ENCODE measurements around the gene WWOX.

WWOX gene

DNA sequence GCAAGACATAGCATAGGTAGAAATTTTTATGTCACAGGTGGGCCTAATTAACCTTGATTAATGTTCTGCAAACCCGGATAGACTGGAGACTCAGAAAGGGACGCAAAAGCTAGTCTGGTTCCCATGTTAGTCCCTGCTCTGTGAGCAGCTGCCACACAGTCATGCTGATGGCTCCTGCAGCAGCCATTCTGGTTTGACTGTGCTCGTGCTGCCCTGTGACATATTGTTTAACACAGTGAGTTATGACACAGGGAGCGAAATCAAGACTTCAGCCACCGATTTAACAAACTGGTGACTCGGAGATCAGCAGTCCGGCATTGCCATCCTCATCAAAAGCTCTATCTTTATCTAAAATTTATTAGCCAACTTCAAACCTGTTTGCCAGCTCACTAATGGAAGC is 169.8 kb downstream of the WWOX start:
- Histone ChIP-seq H3K9ac (ENCODE audit: low read depth, low read length) (no peak overlapping the region), H3K27ac (ENCODE audit: low read length) (no peak overlapping the region), H3K4me2 (ENCODE audit: insufficient read depth, low read length) (no peak overlapping the region), H4K20me1 (ENCODE audit: insufficient read depth, low read length) (no peaks in the 10 kb centered on the region), H2AFZ (ENCODE audit: low read depth, low read length) (no peak overlapping the region), H3K27me3 (ENCODE audit: insufficient read depth, low read length, poor library complexity) (no peaks in the 10 kb centered on the region), H3K36me3 (ENCODE audit: insufficient read depth, low read length) (no peaks in the 10 kb centered on the region; the same call in 1 of the 2 replicates), H3K4me1 (ENCODE audit: insufficient read depth, low read length) (no peaks in the 10 kb centered on the region), H3K9me3 (ENCODE audit: insufficient read depth, low read length, severe bottlenecking) (no peaks in the 10 kb centered on the region), H3K79me2 (ENCODE audit: insufficient read depth, low read length) (no peaks in the 10 kb centered on the region), H3K4me3 (ENCODE audit: low read depth in 1 of 2, low read length in 2 of 2) (no peak overlapping the region)
- DNase-seq (no peak), ATAC-seq (ENCODE audit: insufficient read depth, low read depth) (no peak)
- TF ChIP-seq, protein P1, sequence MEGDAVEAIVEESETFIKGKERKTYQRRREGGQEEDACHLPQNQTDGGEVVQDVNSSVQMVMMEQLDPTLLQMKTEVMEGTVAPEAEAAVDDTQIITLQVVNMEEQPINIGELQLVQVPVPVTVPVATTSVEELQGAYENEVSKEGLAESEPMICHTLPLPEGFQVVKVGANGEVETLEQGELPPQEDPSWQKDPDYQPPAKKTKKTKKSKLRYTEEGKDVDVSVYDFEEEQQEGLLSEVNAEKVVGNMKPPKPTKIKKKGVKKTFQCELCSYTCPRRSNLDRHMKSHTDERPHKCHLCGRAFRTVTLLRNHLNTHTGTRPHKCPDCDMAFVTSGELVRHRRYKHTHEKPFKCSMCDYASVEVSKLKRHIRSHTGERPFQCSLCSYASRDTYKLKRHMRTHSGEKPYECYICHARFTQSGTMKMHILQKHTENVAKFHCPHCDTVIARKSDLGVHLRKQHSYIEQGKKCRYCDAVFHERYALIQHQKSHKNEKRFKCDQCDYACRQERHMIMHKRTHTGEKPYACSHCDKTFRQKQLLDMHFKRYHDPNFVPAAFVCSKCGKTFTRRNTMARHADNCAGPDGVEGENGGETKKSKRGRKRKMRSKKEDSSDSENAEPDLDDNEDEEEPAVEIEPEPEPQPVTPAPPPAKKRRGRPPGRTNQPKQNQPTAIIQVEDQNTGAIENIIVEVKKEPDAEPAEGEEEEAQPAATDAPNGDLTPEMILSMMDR (IDR thresholded peaks at IDR 0.05; ENCODE audit: borderline replicate concordance, extremely low read depth, low read length, poor library complexity, severe bottlenecking), result no peak
- TF ChIP-seq EZH2 (IDR thresholded peaks at IDR 0.05; ENCODE audit: borderline replicate concordance, low read depth, low read length, severe bottlenecking), result no peak

DNA sequence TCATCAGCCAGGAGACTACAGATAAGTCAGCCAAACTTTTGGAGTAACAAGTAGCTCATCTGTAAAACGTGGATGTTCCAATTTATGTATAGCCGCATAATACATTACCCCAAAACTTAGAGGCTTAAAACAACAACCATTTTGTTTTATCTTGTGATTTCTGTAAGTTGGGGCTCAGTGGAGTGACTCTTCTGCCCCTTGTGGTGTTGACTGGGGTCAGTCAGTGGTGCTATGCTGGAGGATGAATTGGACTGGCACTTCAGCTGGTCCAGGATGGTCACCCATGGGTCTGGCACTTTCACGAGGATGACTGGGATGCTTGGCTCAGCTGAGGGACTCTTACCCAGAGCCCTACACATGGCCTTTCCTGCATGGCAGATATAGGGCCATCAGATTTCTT is 172.5 kb downstream of the WWOX start:
- no peaks in the 10 kb centered on the region for H3K36me3 ChIP-seq (ENCODE audit: insufficient read depth, low read length)
- TF ChIP-seq EZH2 (IDR thresholded peaks at IDR 0.05; ENCODE audit: borderline replicate concordance, low read depth, low read length, severe bottlenecking), result no peak
- TF ChIP-seq, protein P1 (IDR thresholded peaks at IDR 0.05; ENCODE audit: borderline replicate concordance, extremely low read depth, low read length, poor library complexity, severe bottlenecking), result no peak
- no peaks in the 10 kb centered on the region for H3K79me2 ChIP-seq (ENCODE audit: insufficient read depth, low read length)
- H3K27ac ChIP-seq (ENCODE audit: low read length), result no peak overlapping the region
- no peak for ATAC-seq (ENCODE audit: insufficient read depth, low read depth)
- no peak overlapping the region for H2AFZ ChIP-seq (ENCODE audit: low read depth, low read length)
- H4K20me1 ChIP-seq (ENCODE audit: insufficient read depth, low read length), result no peaks in the 10 kb centered on the region
- H3K4me2 ChIP-seq (ENCODE audit: insufficient read depth, low read length), result no peak overlapping the region
- H3K4me3 ChIP-seq (ENCODE audit: low read depth in 1 of 2, low read length in 2 of 2), result no peak overlapping the region
- H3K4me1 ChIP-seq (ENCODE audit: insufficient read depth, low read length), result no peaks in the 10 kb centered on the region
- no peak overlapping the region for H3K9ac ChIP-seq (ENCODE audit: low read depth, low read length)
- no peaks in the 10 kb centered on the region for H3K27me3 ChIP-seq (ENCODE audit: insufficient read depth, low read length, poor library complexity)
- DNase-seq, result no peak
- no peaks in the 10 kb centered on the region for H3K9me3 ChIP-seq (ENCODE audit: insufficient read depth, low read length, severe bottlenecking)

DNA sequence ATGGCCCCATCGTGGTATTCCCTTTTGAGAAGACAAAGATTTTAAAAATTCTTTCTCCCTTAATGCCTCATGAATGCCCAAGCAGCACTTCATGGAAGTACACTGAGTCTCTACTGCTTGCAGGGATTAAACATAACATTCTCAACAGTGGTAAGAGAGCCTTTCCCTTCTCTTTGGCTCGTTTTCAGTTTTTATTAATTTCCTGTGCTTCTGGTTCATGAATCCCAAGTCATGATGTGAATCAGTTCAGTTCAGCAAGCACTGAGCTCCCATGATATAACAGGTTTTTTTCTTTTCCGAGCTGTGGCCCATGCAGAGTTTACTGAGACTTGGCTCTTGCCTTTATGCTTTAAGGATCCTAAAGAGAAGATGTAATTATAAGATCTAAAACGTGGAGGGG is 175.3 kb downstream of the WWOX start:
- no peak overlapping the region for H3K27ac ChIP-seq (ENCODE audit: low read length)
- TF ChIP-seq, protein P1 (IDR thresholded peaks at IDR 0.05; ENCODE audit: borderline replicate concordance, extremely low read depth, low read length, poor library complexity, severe bottlenecking), result no peak
- TF ChIP-seq EZH2 (IDR thresholded peaks at IDR 0.05; ENCODE audit: borderline replicate concordance, low read depth, low read length, severe bottlenecking), result no peak
- no peak overlapping the region for H3K4me2 ChIP-seq (ENCODE audit: insufficient read depth, low read length)
- H3K9me3 ChIP-seq (ENCODE audit: insufficient read depth, low read length, severe bottlenecking), result no peaks in the 10 kb centered on the region
- ATAC-seq (ENCODE audit: insufficient read depth, low read depth) (no peak), DNase-seq (no peak)
- no peak overlapping the region for H2AFZ ChIP-seq (ENCODE audit: low read depth, low read length)
- no peak overlapping the region for H3K9ac ChIP-seq (ENCODE audit: low read depth, low read length)
- no peaks in the 10 kb centered on the region for H4K20me1 ChIP-seq (ENCODE audit: insufficient read depth, low read length)
- no peak overlapping the region for H3K4me3 ChIP-seq (ENCODE audit: low read depth in 1 of 2, low read length in 2 of 2)
- no peaks in the 10 kb centered on the region for H3K27me3 ChIP-seq (ENCODE audit: insufficient read depth, low read length, poor library complexity)
- no peaks in the 10 kb centered on the region for H3K36me3 ChIP-seq (ENCODE audit: insufficient read depth, low read length)
- no peaks in the 10 kb centered on the region for H3K79me2 ChIP-seq (ENCODE audit: insufficient read depth, low read length)
- H3K4me1 ChIP-seq (ENCODE audit: insufficient read depth, low read length), result no peaks in the 10 kb centered on the region

DNA sequence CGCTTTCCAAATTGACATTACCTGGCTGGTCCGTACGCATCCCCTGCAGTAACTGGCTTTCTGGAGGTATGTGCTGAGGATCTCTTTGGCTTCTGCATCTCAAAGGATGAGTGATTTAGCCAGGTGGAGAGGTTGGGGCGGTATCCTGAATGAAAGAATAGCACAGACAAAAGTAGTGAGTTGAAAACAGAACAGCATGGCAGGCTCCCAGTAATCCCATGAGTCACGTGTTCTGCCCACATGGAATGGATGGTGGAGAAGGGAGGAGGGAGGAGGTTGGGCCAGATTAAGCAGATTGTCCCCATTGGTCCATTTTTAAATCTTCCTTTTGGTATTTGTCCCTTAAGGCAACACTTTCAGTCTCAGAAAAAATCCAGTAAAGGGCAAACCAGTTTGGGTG is 176.0 kb downstream of the WWOX start:
- no peaks in the 10 kb centered on the region for H3K79me2 ChIP-seq (ENCODE audit: insufficient read depth, low read length)
- H3K27me3 ChIP-seq (ENCODE audit: insufficient read depth, low read length, poor library complexity), result no peaks in the 10 kb centered on the region
- no peak overlapping the region for H3K4me3 ChIP-seq (ENCODE audit: low read depth in 1 of 2, low read length in 2 of 2)
- H3K9me3 ChIP-seq (ENCODE audit: insufficient read depth, low read length, severe bottlenecking), result no peaks in the 10 kb centered on the region
- no peaks in the 10 kb centered on the region for H3K36me3 ChIP-seq (ENCODE audit: insufficient read depth, low read length)
- ATAC-seq (ENCODE audit: insufficient read depth, low read depth) (no peak), DNase-seq (no peak)
- H3K9ac ChIP-seq (ENCODE audit: low read depth, low read length), result no peak overlapping the region
- no peak overlapping the region for H2AFZ ChIP-seq (ENCODE audit: low read depth, low read length)
- no peaks in the 10 kb centered on the region for H4K20me1 ChIP-seq (ENCODE audit: insufficient read depth, low read length)
- TF ChIP-seq, protein P1 (IDR thresholded peaks at IDR 0.05; ENCODE audit: borderline replicate concordance, extremely low read depth, low read length, poor library complexity, severe bottlenecking), result no peak
- TF ChIP-seq EZH2 (IDR thresholded peaks at IDR 0.05; ENCODE audit: borderline replicate concordance, low read depth, low read length, severe bottlenecking), result no peak
- H3K4me2 ChIP-seq (ENCODE audit: insufficient read depth, low read length), result no peak overlapping the region
- H3K27ac ChIP-seq (ENCODE audit: low read length), result no peak overlapping the region
- H3K4me1 ChIP-seq (ENCODE audit: insufficient read depth, low read length), result no peaks in the 10 kb centered on the region
